ENCODE data around the gene KRT71. TPM values are rescaled to one million over a fixed set of nuclear protein-coding genes. Genes with fewer than 3 reads are reported as not detected.

The KRT71 gene
- total RNA-seq, 1 donor from 2014 or later, result not detected

DNA sequence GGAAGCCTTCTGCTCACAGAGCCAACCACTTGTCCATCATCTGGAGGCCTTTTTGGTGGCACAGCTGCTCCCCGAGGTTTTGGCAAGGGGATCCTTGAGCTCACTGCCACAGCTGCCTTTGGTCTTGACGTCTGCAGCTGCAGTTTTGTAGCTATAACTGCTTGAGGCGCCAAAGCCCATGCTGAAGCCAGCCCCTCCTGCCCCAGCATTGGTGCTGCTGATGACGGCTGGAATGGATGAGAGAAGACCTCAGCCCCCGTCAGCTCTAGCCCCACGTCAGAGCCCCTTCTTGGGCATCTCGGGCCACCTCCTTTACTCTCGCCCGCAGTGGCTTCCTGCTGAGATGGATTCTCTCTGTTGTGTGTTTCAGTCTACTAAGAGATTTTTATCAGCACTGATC is 33.0 kb upstream of the KRT71 start:
- H3K27ac Mint-ChIP-seq, result no peak overlapping the region
- no peak for DNase-seq (ENCODE audit: low spot score in 2 of 2, unreplicated experiment in 2 of 2)
- peaks cover 9% of the 10 kb centered on the region for H3K27me3 Mint-ChIP-seq (ENCODE audit: low read depth)

DNA sequence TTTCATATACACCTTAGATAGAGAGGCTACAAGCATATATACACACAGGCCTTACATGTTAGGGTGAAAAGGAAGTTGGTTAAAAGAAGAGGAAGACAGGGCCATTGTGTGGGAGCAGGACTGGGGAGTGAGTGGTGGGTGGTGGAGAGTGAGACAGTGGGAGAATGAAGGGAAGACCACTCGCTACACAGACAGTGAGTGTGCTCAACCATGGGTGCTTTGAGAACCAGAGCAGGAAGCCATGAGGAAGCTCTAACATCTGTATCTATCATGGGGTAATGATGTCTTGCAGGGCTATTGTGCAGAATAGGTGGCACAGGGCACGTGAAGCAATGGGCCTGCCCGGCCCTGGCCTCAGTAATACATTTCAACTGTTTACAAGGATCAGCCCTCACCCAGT is 32.1 kb upstream of the KRT71 start:
- H3K4me3 Mint-ChIP-seq, result no peak overlapping the region

More for the DNA sequence above, 33.0 kb upstream of the KRT71 start:
- Mint-ChIP-seq H3K4me1 (peaks cover 4% of the 10 kb centered on the region), H3K4me3 (no peak overlapping the region), H3K36me3 (no peaks in the 10 kb centered on the region), H3K9me3 (no peaks in the 10 kb centered on the region)
- TF ChIP-seq, protein P1, sequence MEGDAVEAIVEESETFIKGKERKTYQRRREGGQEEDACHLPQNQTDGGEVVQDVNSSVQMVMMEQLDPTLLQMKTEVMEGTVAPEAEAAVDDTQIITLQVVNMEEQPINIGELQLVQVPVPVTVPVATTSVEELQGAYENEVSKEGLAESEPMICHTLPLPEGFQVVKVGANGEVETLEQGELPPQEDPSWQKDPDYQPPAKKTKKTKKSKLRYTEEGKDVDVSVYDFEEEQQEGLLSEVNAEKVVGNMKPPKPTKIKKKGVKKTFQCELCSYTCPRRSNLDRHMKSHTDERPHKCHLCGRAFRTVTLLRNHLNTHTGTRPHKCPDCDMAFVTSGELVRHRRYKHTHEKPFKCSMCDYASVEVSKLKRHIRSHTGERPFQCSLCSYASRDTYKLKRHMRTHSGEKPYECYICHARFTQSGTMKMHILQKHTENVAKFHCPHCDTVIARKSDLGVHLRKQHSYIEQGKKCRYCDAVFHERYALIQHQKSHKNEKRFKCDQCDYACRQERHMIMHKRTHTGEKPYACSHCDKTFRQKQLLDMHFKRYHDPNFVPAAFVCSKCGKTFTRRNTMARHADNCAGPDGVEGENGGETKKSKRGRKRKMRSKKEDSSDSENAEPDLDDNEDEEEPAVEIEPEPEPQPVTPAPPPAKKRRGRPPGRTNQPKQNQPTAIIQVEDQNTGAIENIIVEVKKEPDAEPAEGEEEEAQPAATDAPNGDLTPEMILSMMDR (IDR thresholded peaks at IDR 0.05; ENCODE audit: unreplicated experiment), result no peak

DNA sequence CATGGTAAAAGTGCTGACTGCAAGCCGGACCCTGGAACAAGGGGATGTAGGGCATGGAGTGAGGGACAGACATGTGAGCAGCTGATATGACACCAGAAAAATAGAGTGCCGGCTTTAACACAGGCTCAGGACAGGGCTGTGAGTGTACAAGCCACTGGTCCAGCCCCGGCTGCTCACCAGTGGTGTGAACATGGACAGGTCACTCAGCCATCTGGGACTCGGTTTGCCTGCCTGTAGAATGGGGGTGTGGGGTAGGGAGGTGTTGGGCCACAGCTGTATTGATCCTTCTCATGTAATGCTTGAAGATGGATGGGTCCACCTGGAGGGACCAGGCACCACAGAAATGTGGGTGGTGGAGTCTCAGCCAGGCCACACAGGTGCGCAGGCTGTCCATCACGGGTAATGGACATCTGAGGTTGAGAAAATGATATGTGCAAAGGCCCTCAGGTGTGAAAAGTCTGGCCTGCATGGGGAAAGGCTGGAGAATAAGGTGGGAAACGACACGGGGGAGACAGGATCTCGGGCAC is 31.3 kb upstream of the KRT71 start:
- H3K4me1 Mint-ChIP-seq, result peaks cover 16% of the 10 kb centered on the region
- no peak overlapping the region for H3K27ac Mint-ChIP-seq
- no peak for DNase-seq (ENCODE audit: low spot score in 2 of 2, unreplicated experiment in 2 of 2)
- no peak overlapping the region for H3K4me3 Mint-ChIP-seq
- H3K9me3 Mint-ChIP-seq, result no peaks in the 10 kb centered on the region
- TF ChIP-seq, protein P1 (IDR thresholded peaks at IDR 0.05; ENCODE audit: unreplicated experiment), result no peak
- no peaks in the 10 kb centered on the region for H3K36me3 Mint-ChIP-seq
- H3K27me3 Mint-ChIP-seq (ENCODE audit: low read depth), result peaks cover 5% of the 10 kb centered on the region

More for the DNA sequence above, 32.1 kb upstream of the KRT71 start:
- Mint-ChIP-seq H3K27me3 (ENCODE audit: low read depth) (peaks cover 5% of the 10 kb centered on the region), H3K27ac (no peak overlapping the region), H3K36me3 (no peaks in the 10 kb centered on the region), H3K9me3 (no peaks in the 10 kb centered on the region), H3K4me1 (peaks cover 12% of the 10 kb centered on the region)
- TF ChIP-seq, protein P1 (IDR thresholded peaks at IDR 0.05; ENCODE audit: unreplicated experiment), result no peak
- no peak for DNase-seq (ENCODE audit: low spot score in 2 of 2, unreplicated experiment in 2 of 2)

DNA sequence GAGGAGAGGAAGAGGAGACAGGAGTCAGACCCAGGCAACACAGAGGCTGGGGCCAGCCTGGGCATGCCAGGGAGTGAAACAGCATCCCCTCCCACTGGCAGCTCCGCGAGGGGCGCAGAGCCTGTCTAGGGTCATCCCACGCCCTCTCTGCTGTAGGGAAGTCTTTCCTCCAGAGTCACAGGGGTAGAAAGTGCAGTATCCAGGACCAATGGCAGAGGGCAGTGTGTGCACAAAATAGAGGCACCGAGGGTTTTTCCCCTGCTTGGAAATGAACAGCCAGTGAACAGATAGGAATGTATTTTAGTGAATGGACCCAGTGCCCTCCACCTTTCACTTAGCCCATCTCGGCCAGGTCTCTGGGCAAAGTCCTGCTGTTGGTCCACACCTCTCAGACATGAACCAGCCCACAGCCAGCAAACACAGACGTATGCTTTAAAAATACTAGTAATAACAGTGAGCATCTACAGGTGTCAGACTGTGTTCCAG is 30.1 kb upstream of the KRT71 start:
- peaks cover 16% of the 10 kb centered on the region for H3K4me1 Mint-ChIP-seq
- TF ChIP-seq, protein P1 (IDR thresholded peaks at IDR 0.05; ENCODE audit: unreplicated experiment), result peak; percentile 54
- peaks cover 5% of the 10 kb centered on the region for H3K27me3 Mint-ChIP-seq (ENCODE audit: low read depth)
- no peaks in the 10 kb centered on the region for H3K9me3 Mint-ChIP-seq
- H3K36me3 Mint-ChIP-seq, result no peaks in the 10 kb centered on the region
- DNase-seq (ENCODE audit: low spot score in 2 of 2, unreplicated experiment in 2 of 2), result peak in 1 of 2 experiments; percentile 68
- H3K27ac Mint-ChIP-seq, result no peak overlapping the region
- no peak overlapping the region for H3K4me3 Mint-ChIP-seq

DNA sequence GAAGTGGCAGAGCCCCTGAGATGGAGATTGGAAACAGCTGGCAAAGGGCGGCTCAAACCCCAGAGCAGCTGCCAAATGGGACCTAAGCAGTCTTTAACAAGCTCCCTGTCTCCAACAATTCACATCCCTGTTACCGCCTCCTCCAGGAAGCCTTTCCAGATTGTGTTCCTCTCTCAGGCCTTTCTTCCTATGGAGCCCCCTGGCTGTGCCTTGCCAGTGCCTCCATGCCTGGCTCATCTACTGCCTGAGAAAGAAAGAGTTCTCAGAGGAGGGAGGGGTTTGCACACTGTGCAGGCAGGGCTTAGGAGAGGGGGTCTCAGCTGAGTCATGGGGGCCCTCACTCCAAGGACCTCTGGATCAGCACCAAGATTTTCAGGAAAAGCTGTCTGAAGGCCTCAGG is 29.5 kb upstream of the KRT71 start:
- no peak for DNase-seq (ENCODE audit: low spot score in 2 of 2, unreplicated experiment in 2 of 2)
- TF ChIP-seq, protein P1 (IDR thresholded peaks at IDR 0.05; ENCODE audit: unreplicated experiment), result no peak
- H3K27ac Mint-ChIP-seq, result no peak overlapping the region
- H3K4me3 Mint-ChIP-seq, result no peak overlapping the region
- no peaks in the 10 kb centered on the region for H3K9me3 Mint-ChIP-seq
- peaks cover 5% of the 10 kb centered on the region for H3K27me3 Mint-ChIP-seq (ENCODE audit: low read depth)
- peaks cover 16% of the 10 kb centered on the region for H3K4me1 Mint-ChIP-seq
- no peaks in the 10 kb centered on the region for H3K36me3 Mint-ChIP-seq
